ENCODE data around the gene MRPL12. TPM values are rescaled to one million over a fixed set of nuclear protein-coding genes. Genes with fewer than 3 reads are reported as not detected.
A peak's percentile ranks its signal among the peaks of the same experiment; 100 is the strongest.

MRPL12 gene
- total and polyA plus RNA-seq, 2 of the 13 experiments (the other 11 are each of a cell fraction or from before 2014, with no cell fraction given), result 39.1 to 94.1 TPM

DNA sequence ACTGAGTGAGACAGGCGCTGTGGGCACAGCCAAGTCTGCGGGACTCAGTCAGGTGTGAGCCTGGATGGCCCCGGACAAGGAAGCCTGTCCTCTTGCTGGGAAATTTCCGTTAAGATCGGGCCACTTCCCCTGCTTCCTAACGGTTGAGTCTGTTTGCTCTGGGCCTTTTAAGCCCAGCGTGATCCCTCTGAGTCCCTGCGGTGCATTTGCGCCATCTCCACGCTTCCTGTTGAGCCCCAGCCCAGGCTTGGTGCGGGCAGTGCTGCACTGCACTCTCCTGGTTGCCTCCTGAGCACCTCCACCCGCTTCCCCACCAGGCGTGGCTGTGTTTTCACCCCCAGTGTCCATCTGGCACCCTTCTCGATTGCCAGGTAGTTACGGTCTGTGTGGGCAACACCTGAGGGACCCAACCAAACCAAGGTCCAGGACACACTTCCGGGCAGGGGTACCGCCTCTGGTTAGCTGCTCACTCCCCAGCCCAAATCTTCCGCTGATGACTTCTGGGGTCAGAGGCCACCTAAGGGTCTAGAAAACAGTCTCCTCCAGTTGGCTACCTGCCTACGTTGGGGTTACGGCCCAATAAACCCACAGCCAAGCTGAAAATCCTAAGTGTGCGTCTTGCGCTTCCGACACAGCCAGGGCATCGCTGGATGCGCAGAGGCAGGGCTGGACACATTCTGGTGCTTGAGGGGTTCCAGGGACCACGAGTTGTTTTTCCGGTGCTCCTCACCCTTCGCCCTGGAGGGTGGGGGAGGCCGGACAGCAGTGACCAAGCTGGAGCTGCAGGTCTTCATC lies 7.5 kb downstream of the MRPL12 start:
- BruUV-seq (replicated peaks), result no TSS peak
- ChIA-PET POLR2A (interaction anchor here (0.8 to 6.3 kb wide), 7 partner anchors 8 to 44 kb away, joined by 3 to 143 read pairs (median 50); partner anchors contain the start of genes ARL16, CCDC137, HGS and MRPL12), CTCF (ENCODE audit: low intra/inter-chr PET ratio, low total read pairs) (no interaction called here)
- Histone ChIP-seq H3K36me3 (replicated peaks in 1 of 2; ENCODE audit: control insufficient read depth in 1 of 2, insufficient read depth in 2 of 2, low read length in 2 of 2) (peaks cover 18 to 37% of the 10 kb centered on the region in 2 experiments), H2AFZ (ENCODE audit: low read length) (no peak overlapping the region), H3K4me1 (ENCODE audit: insufficient read depth, low read length) (peaks cover 32% of the 10 kb centered on the region), H3K4me3 (replicated peaks in 1 of 3; ENCODE audit: insufficient read depth in 1 of 3, low read depth in 2 of 3, low read length in 3 of 3) (peak overlapping the region in 2 of 3 experiments; percentile 6 to 92; a peak in 1 of 6 replicates), H3K9me3 (ENCODE audit: low read length) (no peaks in the 10 kb centered on the region), H3K27ac (ENCODE audit: extremely low read length, insufficient read depth, low read length) (peak overlapping the region; percentile 93), H3K27me3 (ENCODE audit: control insufficient read depth in 1 of 2, insufficient read depth in 2 of 2, low read length in 2 of 2) (no peaks in the 10 kb centered on the region; a peak in 1 of 5 replicates), H3K9ac (ENCODE audit: insufficient read depth, low read depth, low read length) (peak overlapping the region; percentile 93), H3K79me2 (ENCODE audit: insufficient read depth, low read length) (peaks cover 31% of the 10 kb centered on the region), H4K20me1 (ENCODE audit: insufficient read depth, low read length) (no peaks in the 10 kb centered on the region), H3K4me2 (ENCODE audit: low read depth, low read length) (peak overlapping the region; percentile 96)
- FAIRE-seq (no peak), ATAC-seq (no peak), DNase-seq (ENCODE audit: low spot score) (peak; percentile 34)
- in situ Hi-C loops (cut with HindIII; ENCODE audit: extremely low pct_ligation_motif_present, low pct_unique_long_range_greater_than_20kb), result no loop called here
- 85% methylated on average over 24 of the region's 29 CpGs for WGBS (ENCODE audit: low lambda C conversion rate)
- intact Hi-C loops (cut with micrococcal nuclease; ENCODE audit: unreplicated experiment), result no loop called here
- TF ChIP-seq ZNF792 (CRISPR knock-in tag; IDR thresholded peaks at IDR 0.05) (0 out of 2 replicates have a peak, but pooled peaks have one; percentile 36), NFIC (IDR thresholded peaks at IDR 0.05; ENCODE audit: low read length) (no peak), ZNF562 (CRISPR knock-in tag; IDR thresholded peaks at IDR 0.05; ENCODE audit: borderline replicate concordance) (no peak), ARHGAP35 (CRISPR knock-in tag; IDR thresholded peaks at IDR 0.05; ENCODE audit: borderline replicate concordance) (peak; percentile 31; the same call in 1 of the 2 replicates), CAMTA2 (CRISPR knock-in tag; IDR thresholded peaks at IDR 0.05; ENCODE audit: borderline replicate concordance) (peak; percentile 51; the same call in 1 of the 2 replicates), ZNF598 (CRISPR knock-in tag; IDR thresholded peaks at IDR 0.05; ENCODE audit: borderline replicate concordance) (0 out of 2 replicates have a peak, but pooled peaks have one; percentile 80), AGO2 (optimal IDR thresholded peaks at IDR 0.05; ENCODE audit: low read depth, low read length) (peak; percentile 95), CBX5 (CRISPR knock-in tag; IDR thresholded peaks at IDR 0.05; ENCODE audit: borderline replicate concordance) (peak; percentile 16), ARNT2 (CRISPR knock-in tag; IDR thresholded peaks at IDR 0.05; ENCODE audit: low read depth) (0 out of 2 replicates have a peak, but pooled peaks have one; percentile 31), ZNF776 (CRISPR knock-in tag; IDR thresholded peaks at IDR 0.05) (peak; percentile 76; the same call in 1 of the 2 replicates)
- TF ChIP-seq, protein P1, sequence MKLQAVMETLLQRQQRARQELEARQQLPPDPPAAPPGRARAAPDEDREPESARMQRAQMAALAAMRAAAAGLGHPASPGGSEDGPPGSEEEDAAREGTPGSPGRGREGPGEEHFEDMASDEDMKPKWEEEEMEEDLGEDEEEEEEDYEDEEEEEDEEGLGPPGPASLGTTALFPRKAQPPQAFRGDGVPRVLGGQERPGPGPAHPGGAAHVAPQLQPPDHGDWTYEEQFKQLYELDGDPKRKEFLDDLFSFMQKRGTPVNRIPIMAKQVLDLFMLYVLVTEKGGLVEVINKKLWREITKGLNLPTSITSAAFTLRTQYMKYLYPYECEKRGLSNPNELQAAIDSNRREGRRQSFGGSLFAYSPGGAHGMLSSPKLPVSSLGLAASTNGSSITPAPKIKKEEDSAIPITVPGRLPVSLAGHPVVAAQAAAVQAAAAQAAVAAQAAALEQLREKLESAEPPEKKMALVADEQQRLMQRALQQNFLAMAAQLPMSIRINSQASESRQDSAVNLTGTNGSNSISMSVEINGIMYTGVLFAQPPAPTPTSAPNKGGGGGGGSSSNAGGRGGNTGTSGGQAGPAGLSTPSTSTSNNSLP (IDR thresholded peaks at IDR 0.05; ENCODE audit: low read depth, low read length), result no peak
- TF ChIP-seq, protein P2, sequence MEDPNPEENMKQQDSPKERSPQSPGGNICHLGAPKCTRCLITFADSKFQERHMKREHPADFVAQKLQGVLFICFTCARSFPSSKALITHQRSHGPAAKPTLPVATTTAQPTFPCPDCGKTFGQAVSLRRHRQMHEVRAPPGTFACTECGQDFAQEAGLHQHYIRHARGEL (CRISPR knock-in tag; IDR thresholded peaks at IDR 0.05), result 0 out of 2 replicates have a peak, but pooled peaks have one; percentile 93
- TF ChIP-seq, protein P3, sequence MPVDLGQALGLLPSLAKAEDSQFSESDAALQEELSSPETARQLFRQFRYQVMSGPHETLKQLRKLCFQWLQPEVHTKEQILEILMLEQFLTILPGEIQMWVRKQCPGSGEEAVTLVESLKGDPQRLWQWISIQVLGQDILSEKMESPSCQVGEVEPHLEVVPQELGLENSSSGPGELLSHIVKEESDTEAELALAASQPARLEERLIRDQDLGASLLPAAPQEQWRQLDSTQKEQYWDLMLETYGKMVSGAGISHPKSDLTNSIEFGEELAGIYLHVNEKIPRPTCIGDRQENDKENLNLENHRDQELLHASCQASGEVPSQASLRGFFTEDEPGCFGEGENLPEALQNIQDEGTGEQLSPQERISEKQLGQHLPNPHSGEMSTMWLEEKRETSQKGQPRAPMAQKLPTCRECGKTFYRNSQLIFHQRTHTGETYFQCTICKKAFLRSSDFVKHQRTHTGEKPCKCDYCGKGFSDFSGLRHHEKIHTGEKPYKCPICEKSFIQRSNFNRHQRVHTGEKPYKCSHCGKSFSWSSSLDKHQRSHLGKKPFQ (CRISPR knock-in tag; IDR thresholded peaks at IDR 0.05; ENCODE audit: insufficient replicate concordance), result no peak
- TF ChIP-seq, protein P4, sequence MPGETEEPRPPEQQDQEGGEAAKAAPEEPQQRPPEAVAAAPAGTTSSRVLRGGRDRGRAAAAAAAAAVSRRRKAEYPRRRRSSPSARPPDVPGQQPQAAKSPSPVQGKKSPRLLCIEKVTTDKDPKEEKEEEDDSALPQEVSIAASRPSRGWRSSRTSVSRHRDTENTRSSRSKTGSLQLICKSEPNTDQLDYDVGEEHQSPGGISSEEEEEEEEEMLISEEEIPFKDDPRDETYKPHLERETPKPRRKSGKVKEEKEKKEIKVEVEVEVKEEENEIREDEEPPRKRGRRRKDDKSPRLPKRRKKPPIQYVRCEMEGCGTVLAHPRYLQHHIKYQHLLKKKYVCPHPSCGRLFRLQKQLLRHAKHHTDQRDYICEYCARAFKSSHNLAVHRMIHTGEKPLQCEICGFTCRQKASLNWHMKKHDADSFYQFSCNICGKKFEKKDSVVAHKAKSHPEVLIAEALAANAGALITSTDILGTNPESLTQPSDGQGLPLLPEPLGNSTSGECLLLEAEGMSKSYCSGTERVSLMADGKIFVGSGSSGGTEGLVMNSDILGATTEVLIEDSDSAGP (CRISPR knock-in tag; IDR thresholded peaks at IDR 0.05; ENCODE audit: borderline replicate concordance), result peak; percentile 76
- TF ChIP-seq, protein P5, sequence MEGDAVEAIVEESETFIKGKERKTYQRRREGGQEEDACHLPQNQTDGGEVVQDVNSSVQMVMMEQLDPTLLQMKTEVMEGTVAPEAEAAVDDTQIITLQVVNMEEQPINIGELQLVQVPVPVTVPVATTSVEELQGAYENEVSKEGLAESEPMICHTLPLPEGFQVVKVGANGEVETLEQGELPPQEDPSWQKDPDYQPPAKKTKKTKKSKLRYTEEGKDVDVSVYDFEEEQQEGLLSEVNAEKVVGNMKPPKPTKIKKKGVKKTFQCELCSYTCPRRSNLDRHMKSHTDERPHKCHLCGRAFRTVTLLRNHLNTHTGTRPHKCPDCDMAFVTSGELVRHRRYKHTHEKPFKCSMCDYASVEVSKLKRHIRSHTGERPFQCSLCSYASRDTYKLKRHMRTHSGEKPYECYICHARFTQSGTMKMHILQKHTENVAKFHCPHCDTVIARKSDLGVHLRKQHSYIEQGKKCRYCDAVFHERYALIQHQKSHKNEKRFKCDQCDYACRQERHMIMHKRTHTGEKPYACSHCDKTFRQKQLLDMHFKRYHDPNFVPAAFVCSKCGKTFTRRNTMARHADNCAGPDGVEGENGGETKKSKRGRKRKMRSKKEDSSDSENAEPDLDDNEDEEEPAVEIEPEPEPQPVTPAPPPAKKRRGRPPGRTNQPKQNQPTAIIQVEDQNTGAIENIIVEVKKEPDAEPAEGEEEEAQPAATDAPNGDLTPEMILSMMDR (CRISPR knock-in tag; IDR thresholded peaks at IDR 0.05), result peak; percentile 16

All from HepG2 (cell line).